HL-60 (cell line): ENCODE data around the gene TRPM4.

ENCODE experiments used
- GABPA ChIP-seq: IDR thresholded peaks from 2 replicates; pipeline ENCODE4 v1.6.1; 2012; ENCODE audit warnings: low read depth
- POLR2AphosphoS5 ChIP-seq: IDR thresholded peaks from 2 replicates; pipeline ENCODE4 v1.6.1; 2012; ENCODE audit warnings: low read depth
- TF ChIP-seq, protein P1 (sequence below): IDR thresholded peaks from one replicate; pipeline ENCODE4 v1.5.1; 2011; ENCODE audit warnings: low read length, control low read depth, inconsistent platforms; ENCODE audit not compliant: insufficient read depth
- TF ChIP-seq, protein P2 (sequence below): IDR thresholded peaks from 2 replicates; pipeline ENCODE4 v1.6.1; 2012; ENCODE audit warnings: low read depth; ENCODE audit not compliant: insufficient replicate concordance

DNA sequence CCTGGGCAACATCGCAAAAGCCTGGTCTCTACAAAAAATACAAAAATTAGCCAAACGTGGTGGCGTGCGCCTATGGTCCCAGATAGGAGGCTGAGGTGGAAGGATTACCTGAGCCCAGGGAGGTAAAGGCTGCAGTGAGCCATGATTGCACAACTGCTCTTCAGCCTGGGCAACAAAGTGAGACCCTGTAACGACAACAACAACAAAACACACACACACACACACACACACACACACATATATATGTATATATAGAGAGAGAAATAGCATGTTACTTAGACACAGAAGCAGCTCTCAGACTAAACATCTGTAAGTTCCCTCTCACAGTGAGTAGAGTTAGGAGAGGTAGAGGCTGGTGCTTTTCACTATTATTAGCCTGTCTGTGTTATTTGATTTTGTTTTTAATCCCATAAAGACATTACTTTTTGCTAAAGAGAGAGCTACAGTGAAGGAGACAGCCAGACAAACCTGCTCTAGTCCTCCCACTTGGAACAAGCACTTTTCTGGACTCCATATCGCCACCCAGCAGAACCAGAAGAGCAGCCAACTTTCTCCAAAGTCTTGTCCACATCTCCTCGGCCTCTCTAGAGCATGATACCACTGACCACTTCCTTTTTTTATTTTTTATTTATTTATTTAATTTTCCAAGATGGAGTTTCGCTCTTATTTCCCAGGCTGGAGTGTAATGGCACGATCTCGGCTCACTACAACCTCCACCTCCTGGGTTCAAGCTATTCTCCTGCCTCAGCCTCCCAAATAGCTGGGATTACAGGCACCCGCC lies 46.2 kb upstream of the TRPM4 start:
- TF ChIP-seq, protein P1, sequence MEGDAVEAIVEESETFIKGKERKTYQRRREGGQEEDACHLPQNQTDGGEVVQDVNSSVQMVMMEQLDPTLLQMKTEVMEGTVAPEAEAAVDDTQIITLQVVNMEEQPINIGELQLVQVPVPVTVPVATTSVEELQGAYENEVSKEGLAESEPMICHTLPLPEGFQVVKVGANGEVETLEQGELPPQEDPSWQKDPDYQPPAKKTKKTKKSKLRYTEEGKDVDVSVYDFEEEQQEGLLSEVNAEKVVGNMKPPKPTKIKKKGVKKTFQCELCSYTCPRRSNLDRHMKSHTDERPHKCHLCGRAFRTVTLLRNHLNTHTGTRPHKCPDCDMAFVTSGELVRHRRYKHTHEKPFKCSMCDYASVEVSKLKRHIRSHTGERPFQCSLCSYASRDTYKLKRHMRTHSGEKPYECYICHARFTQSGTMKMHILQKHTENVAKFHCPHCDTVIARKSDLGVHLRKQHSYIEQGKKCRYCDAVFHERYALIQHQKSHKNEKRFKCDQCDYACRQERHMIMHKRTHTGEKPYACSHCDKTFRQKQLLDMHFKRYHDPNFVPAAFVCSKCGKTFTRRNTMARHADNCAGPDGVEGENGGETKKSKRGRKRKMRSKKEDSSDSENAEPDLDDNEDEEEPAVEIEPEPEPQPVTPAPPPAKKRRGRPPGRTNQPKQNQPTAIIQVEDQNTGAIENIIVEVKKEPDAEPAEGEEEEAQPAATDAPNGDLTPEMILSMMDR, result no peak
- TF ChIP-seq, protein P2, sequence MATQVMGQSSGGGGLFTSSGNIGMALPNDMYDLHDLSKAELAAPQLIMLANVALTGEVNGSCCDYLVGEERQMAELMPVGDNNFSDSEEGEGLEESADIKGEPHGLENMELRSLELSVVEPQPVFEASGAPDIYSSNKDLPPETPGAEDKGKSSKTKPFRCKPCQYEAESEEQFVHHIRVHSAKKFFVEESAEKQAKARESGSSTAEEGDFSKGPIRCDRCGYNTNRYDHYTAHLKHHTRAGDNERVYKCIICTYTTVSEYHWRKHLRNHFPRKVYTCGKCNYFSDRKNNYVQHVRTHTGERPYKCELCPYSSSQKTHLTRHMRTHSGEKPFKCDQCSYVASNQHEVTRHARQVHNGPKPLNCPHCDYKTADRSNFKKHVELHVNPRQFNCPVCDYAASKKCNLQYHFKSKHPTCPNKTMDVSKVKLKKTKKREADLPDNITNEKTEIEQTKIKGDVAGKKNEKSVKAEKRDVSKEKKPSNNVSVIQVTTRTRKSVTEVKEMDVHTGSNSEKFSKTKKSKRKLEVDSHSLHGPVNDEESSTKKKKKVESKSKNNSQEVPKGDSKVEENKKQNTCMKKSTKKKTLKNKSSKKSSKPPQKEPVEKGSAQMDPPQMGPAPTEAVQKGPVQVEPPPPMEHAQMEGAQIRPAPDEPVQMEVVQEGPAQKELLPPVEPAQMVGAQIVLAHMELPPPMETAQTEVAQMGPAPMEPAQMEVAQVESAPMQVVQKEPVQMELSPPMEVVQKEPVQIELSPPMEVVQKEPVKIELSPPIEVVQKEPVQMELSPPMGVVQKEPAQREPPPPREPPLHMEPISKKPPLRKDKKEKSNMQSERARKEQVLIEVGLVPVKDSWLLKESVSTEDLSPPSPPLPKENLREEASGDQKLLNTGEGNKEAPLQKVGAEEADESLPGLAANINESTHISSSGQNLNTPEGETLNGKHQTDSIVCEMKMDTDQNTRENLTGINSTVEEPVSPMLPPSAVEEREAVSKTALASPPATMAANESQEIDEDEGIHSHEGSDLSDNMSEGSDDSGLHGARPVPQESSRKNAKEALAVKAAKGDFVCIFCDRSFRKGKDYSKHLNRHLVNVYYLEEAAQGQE, result no peak
- no peak for TF ChIP-seq POLR2AphosphoS5
- no peak for TF ChIP-seq GABPA
